Measurements from ENCODE around the gene MDGA2. TPM values are rescaled to one million over a fixed set of nuclear protein-coding genes. Genes with fewer than 3 reads are reported as not detected.

The MDGA2 gene
- total RNA-seq, 2 donors from 2014 or later: not detected

DNA sequence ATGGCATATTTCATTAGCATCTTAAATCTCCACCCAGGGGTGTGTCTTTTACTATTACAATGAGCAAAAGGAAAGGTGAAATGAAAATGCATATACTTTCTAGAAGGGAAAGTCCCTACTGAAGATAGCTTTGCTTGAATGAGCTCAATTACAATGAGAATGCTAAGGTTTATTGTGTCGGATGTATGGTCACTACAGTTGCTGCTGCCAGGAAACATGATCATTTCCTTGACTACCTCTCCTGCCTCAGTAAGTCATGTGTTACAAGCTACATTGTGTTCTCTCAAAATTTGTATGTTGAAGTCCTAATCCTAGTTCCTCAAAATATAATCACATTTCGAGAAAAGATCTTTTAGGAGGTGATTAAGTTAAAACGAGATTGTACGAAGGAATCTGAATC is 322.2 kb downstream of the MDGA2 start:
- no peak overlapping the region for H3K4me3 ChIP-seq
- H3K27me3 ChIP-seq: peaks cover 0 to 2% of the 10 kb centered on the region in 2 donors
- no peak overlapping the region for H3K27ac ChIP-seq
- H3K9me3 ChIP-seq: no peaks in the 10 kb centered on the region
- no peaks in the 10 kb centered on the region for H3K36me3 ChIP-seq (replicated peaks in 1 of 2; ENCODE audit: insufficient read depth in 1 of 2, low read depth in 2 of 2)
- TF ChIP-seq POLR2A (IDR thresholded peaks at IDR 0.05): no peak
- TF ChIP-seq, protein P1, sequence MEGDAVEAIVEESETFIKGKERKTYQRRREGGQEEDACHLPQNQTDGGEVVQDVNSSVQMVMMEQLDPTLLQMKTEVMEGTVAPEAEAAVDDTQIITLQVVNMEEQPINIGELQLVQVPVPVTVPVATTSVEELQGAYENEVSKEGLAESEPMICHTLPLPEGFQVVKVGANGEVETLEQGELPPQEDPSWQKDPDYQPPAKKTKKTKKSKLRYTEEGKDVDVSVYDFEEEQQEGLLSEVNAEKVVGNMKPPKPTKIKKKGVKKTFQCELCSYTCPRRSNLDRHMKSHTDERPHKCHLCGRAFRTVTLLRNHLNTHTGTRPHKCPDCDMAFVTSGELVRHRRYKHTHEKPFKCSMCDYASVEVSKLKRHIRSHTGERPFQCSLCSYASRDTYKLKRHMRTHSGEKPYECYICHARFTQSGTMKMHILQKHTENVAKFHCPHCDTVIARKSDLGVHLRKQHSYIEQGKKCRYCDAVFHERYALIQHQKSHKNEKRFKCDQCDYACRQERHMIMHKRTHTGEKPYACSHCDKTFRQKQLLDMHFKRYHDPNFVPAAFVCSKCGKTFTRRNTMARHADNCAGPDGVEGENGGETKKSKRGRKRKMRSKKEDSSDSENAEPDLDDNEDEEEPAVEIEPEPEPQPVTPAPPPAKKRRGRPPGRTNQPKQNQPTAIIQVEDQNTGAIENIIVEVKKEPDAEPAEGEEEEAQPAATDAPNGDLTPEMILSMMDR (IDR thresholded peaks at IDR 0.05): no peak
- H3K4me1 ChIP-seq: no peaks in the 10 kb centered on the region
- 39 to 54% methylated on average over 4 of the region's 4 CpGs for WGBS, 2 donors
- ATAC-seq (no peak), DNase-seq (no peak)
- intact Hi-C loops (cut with DNase I): no loop called here

DNA sequence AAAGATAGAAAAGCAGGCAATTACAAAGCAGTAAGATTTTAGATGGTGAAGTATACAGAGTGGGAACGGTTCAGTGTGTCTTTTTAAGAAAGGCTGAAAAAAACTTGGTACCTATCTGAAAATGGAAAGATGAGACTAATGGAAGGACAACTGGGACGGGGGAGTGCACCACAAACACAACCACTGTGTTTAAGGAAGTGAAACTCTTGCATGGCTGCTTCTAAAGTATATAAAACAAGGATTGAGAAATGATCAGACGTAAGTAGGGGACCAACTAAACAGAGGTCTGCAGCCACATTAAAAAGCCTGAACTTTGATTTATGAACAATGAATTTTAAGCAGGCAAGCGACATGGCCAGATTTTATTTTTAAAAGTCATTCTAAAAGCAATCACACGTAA is 328.6 kb downstream of the MDGA2 start:
- no peaks in the 10 kb centered on the region for H3K9me3 ChIP-seq
- TF ChIP-seq POLR2A (IDR thresholded peaks at IDR 0.05): no peak
- TF ChIP-seq, protein P1 (IDR thresholded peaks at IDR 0.05): no peak
- DNase-seq: no peak
- peaks cover 0 to 3% of the 10 kb centered on the region in 2 donors for H3K27me3 ChIP-seq
- no peaks in the 10 kb centered on the region for H3K4me1 ChIP-seq
- WGBS, 2 donors: 35 to 46% methylated on average over 5 of the region's 5 CpGs
- no peak for ATAC-seq
- H3K27ac ChIP-seq: no peak overlapping the region
- no peaks in the 10 kb centered on the region for H3K36me3 ChIP-seq (replicated peaks in 1 of 2; ENCODE audit: insufficient read depth in 1 of 2, low read depth in 2 of 2)
- intact Hi-C loops (cut with DNase I): no loop called here
- no peak overlapping the region for H3K4me3 ChIP-seq

DNA sequence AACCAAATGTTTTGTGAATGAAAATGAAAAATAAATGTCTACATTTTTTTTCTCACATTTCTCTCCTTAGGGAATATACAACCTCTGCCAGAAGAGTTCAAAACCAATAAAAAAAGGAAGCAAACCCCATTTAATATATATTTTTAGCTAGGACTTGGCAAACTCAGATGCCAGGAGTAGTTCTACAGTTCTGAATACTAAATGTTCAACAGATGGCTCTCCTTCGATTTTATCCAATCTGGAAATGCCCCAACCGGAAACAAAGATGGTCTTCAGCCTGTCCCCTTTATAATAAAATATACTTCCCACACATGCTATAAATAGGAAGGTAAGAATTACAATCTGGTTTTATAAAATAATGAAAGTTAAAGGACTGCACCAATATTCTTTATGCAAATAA is 330.4 kb downstream of the MDGA2 start:
- Histone ChIP-seq H3K4me3 (no peak overlapping the region), H3K36me3 (replicated peaks in 1 of 2; ENCODE audit: insufficient read depth in 1 of 2, low read depth in 2 of 2) (no peaks in the 10 kb centered on the region), H3K27ac (no peak overlapping the region), H3K9me3 (no peaks in the 10 kb centered on the region), H3K27me3 (peaks cover 0 to 3% of the 10 kb centered on the region in 2 donors), H3K4me1 (no peaks in the 10 kb centered on the region)
- ATAC-seq (no peak), DNase-seq (no peak)
- intact Hi-C loops (cut with DNase I): no loop called here
- no peak for TF ChIP-seq POLR2A (IDR thresholded peaks at IDR 0.05)
- TF ChIP-seq, protein P1 (IDR thresholded peaks at IDR 0.05): no peak
- 43 to 63% methylated on average over 2 of the region's 2 CpGs for WGBS, 2 donors

DNA sequence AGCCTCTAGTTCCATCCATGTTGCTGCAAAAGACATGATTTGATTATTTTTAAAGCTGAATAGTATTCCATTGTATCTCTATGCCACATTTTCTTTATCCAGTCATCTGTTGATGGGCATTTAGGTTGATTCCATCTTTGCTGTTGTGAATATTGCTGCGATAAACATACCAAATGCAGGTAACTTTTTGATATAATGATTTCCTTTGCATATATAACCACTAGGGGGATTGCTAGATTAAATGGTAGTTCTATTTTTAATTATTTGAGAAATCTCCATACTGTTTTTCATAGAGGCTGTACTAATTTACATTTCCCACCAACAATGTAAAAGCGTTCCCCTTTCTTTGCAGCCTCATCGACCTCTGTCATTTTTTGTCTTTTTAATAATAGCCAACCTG is 342.5 kb downstream of the MDGA2 start:
- no peak for DNase-seq
- Histone ChIP-seq H3K9me3 (no peaks in the 10 kb centered on the region), H3K27me3 (no peaks in the 10 kb centered on the region), H3K4me3 (no peak overlapping the region), H3K27ac (no peak overlapping the region), H3K4me1 (no peaks in the 10 kb centered on the region), H3K36me3 (replicated peaks in 1 of 2; ENCODE audit: insufficient read depth in 1 of 2, low read depth in 2 of 2) (no peaks in the 10 kb centered on the region)
- TF ChIP-seq, protein P1 (IDR thresholded peaks at IDR 0.05): no peak
- TF ChIP-seq POLR2A (IDR thresholded peaks at IDR 0.05): no peak
- 65 to 81% methylated on average over 3 of the region's 3 CpGs for WGBS, 2 donors
- ATAC-seq: no peak
- intact Hi-C loops (cut with DNase I): no loop called here

DNA sequence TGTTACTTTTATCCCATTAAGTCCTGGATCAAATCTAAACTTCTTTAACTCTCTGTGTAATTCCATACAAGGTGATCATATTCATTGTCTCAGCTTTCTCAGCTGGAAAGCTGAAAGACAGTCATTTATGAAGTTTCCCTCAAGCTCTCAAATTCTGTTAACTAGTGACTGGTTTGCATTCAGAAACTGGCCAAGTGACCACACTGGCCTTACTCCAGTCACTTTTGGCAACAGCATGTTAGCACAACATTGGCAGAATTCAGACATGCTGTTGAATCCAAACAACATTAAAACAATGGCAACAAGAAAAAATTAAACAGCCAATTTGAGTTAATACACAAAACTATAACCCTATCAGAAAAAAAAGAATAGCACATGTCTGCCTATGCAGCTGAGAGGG is 343.3 kb downstream of the MDGA2 start:
- H3K9me3 ChIP-seq: no peaks in the 10 kb centered on the region
- ATAC-seq (no peak), DNase-seq (no peak)
- H3K4me1 ChIP-seq: no peaks in the 10 kb centered on the region
- H3K4me3 ChIP-seq: no peak overlapping the region
- TF ChIP-seq, protein P1 (IDR thresholded peaks at IDR 0.05): no peak
- TF ChIP-seq POLR2A (IDR thresholded peaks at IDR 0.05): no peak
- H3K36me3 ChIP-seq (replicated peaks in 1 of 2; ENCODE audit: insufficient read depth in 1 of 2, low read depth in 2 of 2): no peaks in the 10 kb centered on the region
- H3K27ac ChIP-seq: no peak overlapping the region
- H3K27me3 ChIP-seq: no peaks in the 10 kb centered on the region
- intact Hi-C loops (cut with DNase I): no loop called here
